ENCODE results near the gene RERE.

The RERE gene

GRCh38 chr1:8813016-8813763 lies 4.2 kb downstream of the RERE start:
- no peak for DNase-seq (ENCODE audit: low spot score)
- no peak for TF ChIP-seq CTCF (IDR thresholded peaks at IDR 0.05; ENCODE audit: extremely low read depth, missing control alignments)

- no peak for TF ChIP-seq CTCF (IDR thresholded peaks at IDR 0.05; ENCODE audit: extremely low read depth, missing control alignments)
- no peak for DNase-seq (ENCODE audit: low spot score)
These were observed 5.4 kb downstream of the RERE start for GRCh38 chr1:8812081-8812480.

GRCh38 chr1:8810987-8811386 lies 6.5 kb downstream of the RERE start:
- no peak for DNase-seq (ENCODE audit: low spot score)
- no peak for TF ChIP-seq CTCF (IDR thresholded peaks at IDR 0.05; ENCODE audit: extremely low read depth, missing control alignments)

- TF ChIP-seq CTCF (IDR thresholded peaks at IDR 0.05; ENCODE audit: extremely low read depth, missing control alignments), result no peak
- DNase-seq (ENCODE audit: low spot score), result no peak
These were observed 8.1 kb downstream of the RERE start for GRCh38 chr1:8809342-8809736.

GRCh38 chr1:8807004-8807403 lies 10.4 kb downstream of the RERE start:
- no peak for TF ChIP-seq CTCF (IDR thresholded peaks at IDR 0.05; ENCODE audit: extremely low read depth, missing control alignments)

GRCh38 chr1:8800416-8800815 lies 17.0 kb downstream of the RERE start:
- no peak for TF ChIP-seq CTCF (IDR thresholded peaks at IDR 0.05; ENCODE audit: extremely low read depth, missing control alignments)
- no peak for DNase-seq (ENCODE audit: low spot score)

More at GRCh38 chr1:8807004-8807403, 10.4 kb downstream of the RERE start:
- DNase-seq (ENCODE audit: low spot score), result no peak

GRCh38 chr1:8797216-8797615 lies 20.2 kb downstream of the RERE start:
- no peak for DNase-seq (ENCODE audit: low spot score)
- no peak for TF ChIP-seq CTCF (IDR thresholded peaks at IDR 0.05; ENCODE audit: extremely low read depth, missing control alignments)
